Calu3 (cell line): ENCODE measurements around the gene LGR5. TPM values are rescaled to one million over a fixed set of nuclear protein-coding genes. Genes with fewer than 3 reads are reported as not detected.

Source experiments
- BruUV-seq: library from RNA; stranded (reverse); fragments of 400-500 nt; replicated peaks from 2 replicates; lab custom pipeline; 2021; lab: Mats Ljungman, UMichigan
- CTCF ChIA-PET: fragments of 300-600 bp; sonication (Branson Sonifier 250); formaldehyde crosslinking; loops from one replicate; lab custom pipeline; 2022; ENCODE audit warnings: antibody characterized with exemption; lab: Charles Lee
- DNase-seq: peaks from one replicate; pipeline ENCODE4 v3.0.0; 2022
- H3K27ac Mint-ChIP-seq: one replicate; pipeline ENCODE4 v1.8.0; 2022; ENCODE audit warnings: mixed read lengths; ENCODE audit not compliant: unreplicated experiment
- H3K27me3 Mint-ChIP-seq: one replicate; pipeline ENCODE4 v1.8.0; 2022; ENCODE audit warnings: mixed read lengths; ENCODE audit not compliant: unreplicated experiment
- H3K36me3 Mint-ChIP-seq: one replicate; pipeline ENCODE4 v1.8.0; 2022; ENCODE audit warnings: mild to moderate bottlenecking, moderate library complexity, mixed read lengths; ENCODE audit not compliant: insufficient read depth, unreplicated experiment
- H3K4me1 Mint-ChIP-seq: one replicate; pipeline ENCODE4 v1.8.0; 2022; ENCODE audit warnings: mild to moderate bottlenecking, low read depth, mixed read lengths; ENCODE audit not compliant: unreplicated experiment
- H3K4me3 Mint-ChIP-seq: one replicate; pipeline ENCODE4 v1.8.0; 2022; ENCODE audit warnings: mild to moderate bottlenecking, low read depth, moderate library complexity, mixed read lengths; ENCODE audit not compliant: unreplicated experiment
- H3K9me3 Mint-ChIP-seq: one replicate; pipeline ENCODE4 v1.8.0; 2022; ENCODE audit warnings: low read depth, mixed read lengths; ENCODE audit not compliant: unreplicated experiment
- intact Hi-C: fragments of 100-400 bp; cut with micrococcal nuclease; formaldehyde crosslinking; loops from one replicate; pipeline ENCODE4 v1.10.0; 2022; ENCODE audit not compliant: unreplicated experiment
- total RNA-seq: library from RNA; stranded (reverse); gene quantifications from 2 replicates; pipeline ENCODE4 v1.2.3, GENCODE V29; 2022
- TF ChIP-seq, protein P1 (sequence below): fragments of 200-600 bp; IDR thresholded peaks from one replicate; pipeline ENCODE4 v1.8.0; 2022; ENCODE audit warnings: antibody characterized with exemption; ENCODE audit not compliant: unreplicated experiment

LGR5 gene
- total RNA-seq, 1 experiment from 2014 or later, result 0.09 TPM

DNA sequence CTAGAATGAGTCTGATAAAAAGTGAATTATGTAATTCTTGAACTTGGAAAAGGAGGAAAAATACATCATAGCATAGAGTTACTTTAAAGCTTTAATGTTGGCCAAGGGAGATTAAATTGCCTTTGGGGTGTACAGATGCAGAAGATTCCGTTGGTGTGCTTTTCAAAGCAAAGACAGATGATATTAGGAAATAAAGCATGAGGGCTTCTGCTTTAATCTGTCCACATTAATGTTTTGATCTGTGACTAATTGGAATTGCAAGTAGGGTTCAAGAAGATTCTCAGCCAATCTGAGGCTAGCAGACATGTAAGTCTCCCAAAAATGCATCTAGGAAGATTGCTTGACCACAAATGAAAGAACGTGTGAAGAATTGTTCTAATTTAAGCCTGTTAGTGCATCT, 35.2 kb downstream of the LGR5 start:
- TF ChIP-seq, protein P1, sequence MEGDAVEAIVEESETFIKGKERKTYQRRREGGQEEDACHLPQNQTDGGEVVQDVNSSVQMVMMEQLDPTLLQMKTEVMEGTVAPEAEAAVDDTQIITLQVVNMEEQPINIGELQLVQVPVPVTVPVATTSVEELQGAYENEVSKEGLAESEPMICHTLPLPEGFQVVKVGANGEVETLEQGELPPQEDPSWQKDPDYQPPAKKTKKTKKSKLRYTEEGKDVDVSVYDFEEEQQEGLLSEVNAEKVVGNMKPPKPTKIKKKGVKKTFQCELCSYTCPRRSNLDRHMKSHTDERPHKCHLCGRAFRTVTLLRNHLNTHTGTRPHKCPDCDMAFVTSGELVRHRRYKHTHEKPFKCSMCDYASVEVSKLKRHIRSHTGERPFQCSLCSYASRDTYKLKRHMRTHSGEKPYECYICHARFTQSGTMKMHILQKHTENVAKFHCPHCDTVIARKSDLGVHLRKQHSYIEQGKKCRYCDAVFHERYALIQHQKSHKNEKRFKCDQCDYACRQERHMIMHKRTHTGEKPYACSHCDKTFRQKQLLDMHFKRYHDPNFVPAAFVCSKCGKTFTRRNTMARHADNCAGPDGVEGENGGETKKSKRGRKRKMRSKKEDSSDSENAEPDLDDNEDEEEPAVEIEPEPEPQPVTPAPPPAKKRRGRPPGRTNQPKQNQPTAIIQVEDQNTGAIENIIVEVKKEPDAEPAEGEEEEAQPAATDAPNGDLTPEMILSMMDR, result no peak
- Mint-ChIP-seq H3K36me3 (no peaks in the 10 kb centered on the region), H3K4me1 (no peaks in the 10 kb centered on the region), H3K9me3 (no peaks in the 10 kb centered on the region), H3K27ac (no peak overlapping the region), H3K27me3 (peaks cover 18% of the 10 kb centered on the region), H3K4me3 (no peak overlapping the region)
- no peak for DNase-seq
- CTCF ChIA-PET, result interaction anchor here (1.0 kb wide), 1 partner anchor 17 kb away, joined by 3 read pairs; no protein-coding TSS in a partner anchor
- intact Hi-C loops, result no loop called here
- BruUV-seq, result no TSS peak

DNA sequence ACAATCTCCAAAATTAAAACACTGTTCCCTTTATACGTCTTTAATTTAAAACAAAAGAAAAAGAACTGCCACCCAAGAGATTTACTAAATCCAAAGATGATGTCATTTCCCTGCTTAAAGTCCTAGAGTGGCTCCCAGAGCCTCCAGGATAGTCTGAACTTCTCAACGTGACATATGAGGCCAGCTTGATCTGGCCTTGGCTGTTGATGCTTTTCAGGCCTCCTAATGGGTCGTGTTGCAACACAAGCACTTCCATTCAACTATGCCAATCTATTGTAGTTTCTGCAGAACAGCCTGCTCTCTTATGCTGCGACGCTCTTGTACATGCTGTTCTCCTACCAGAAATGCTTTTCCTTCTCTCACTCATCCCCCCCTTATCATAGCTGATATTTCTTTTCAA, 35.7 kb downstream of the LGR5 start:
- intact Hi-C loops, result no loop called here
- Mint-ChIP-seq H3K9me3 (no peaks in the 10 kb centered on the region), H3K4me3 (no peak overlapping the region), H3K4me1 (no peaks in the 10 kb centered on the region), H3K36me3 (no peaks in the 10 kb centered on the region), H3K27ac (no peak overlapping the region), H3K27me3 (peaks cover 22% of the 10 kb centered on the region)
- no TSS peak for BruUV-seq
- CTCF ChIA-PET, result interaction anchor here (1.0 kb wide), 1 partner anchor 17 kb away, joined by 3 read pairs; no protein-coding TSS in a partner anchor
- no peak for DNase-seq
- TF ChIP-seq, protein P1, result no peak

DNA sequence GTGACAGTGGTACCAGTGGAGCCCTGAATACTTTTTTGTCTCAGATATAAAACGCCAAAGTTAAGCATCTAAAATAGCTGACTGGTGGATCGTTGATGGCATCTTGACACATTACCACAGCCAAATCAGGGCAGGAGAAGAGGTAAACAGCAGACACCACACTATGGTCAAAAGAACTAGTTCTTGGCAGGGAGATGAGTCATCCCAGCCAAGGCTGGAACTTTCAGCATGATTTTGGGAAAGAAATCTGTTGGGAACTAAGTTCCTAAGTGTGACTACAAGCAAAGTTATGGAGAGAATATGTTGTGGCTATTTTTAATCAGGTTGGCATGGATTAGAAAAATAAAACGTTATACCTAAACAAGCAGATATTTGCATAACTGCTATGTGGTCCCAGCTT, 36.9 kb downstream of the LGR5 start:
- Mint-ChIP-seq H3K9me3 (no peaks in the 10 kb centered on the region), H3K36me3 (no peaks in the 10 kb centered on the region), H3K4me3 (no peak overlapping the region), H3K27me3 (peaks cover 22% of the 10 kb centered on the region), H3K27ac (no peak overlapping the region), H3K4me1 (no peaks in the 10 kb centered on the region)
- CTCF ChIA-PET, result no interaction called here
- intact Hi-C loops, result no loop called here
- no TSS peak for BruUV-seq
- TF ChIP-seq, protein P1, result no peak
- DNase-seq, result no peak

DNA sequence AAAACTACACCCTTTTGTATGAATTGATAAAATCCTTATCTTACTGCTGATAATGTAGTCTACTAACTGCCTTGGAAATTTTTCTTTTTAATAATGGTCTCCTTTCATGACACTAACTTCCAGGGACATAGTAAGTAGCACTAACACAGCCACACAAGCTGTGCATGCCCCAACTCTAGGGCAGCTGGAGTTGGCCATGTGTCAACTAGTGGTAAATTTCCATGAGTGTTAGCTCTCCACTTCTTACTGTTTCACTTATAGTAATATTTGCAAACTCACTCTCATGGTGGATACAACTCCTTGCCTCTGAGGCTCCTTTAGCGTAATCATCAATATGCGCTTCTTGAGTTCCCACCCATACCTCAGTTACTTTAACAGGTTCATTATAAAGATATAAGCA, 38.0 kb downstream of the LGR5 start:
- DNase-seq, result no peak
- Mint-ChIP-seq H3K27ac (no peak overlapping the region), H3K4me3 (no peak overlapping the region), H3K27me3 (peaks cover 32% of the 10 kb centered on the region), H3K9me3 (no peaks in the 10 kb centered on the region), H3K4me1 (no peaks in the 10 kb centered on the region), H3K36me3 (no peaks in the 10 kb centered on the region)
- TF ChIP-seq, protein P1, result no peak
- intact Hi-C loops, result no loop called here
- CTCF ChIA-PET, result no interaction called here
- no TSS peak for BruUV-seq
